HG03196 (cell line): Measurements from ENCODE around the gene CPTP.

Experiments
- ATAC-seq: cut with Tn5 transposase; IDR thresholded peaks from one replicate; pipeline ENCODE4 v1.9.1; 2021; ENCODE audit not compliant: unreplicated experiment

Gene CPTP

DNA sequence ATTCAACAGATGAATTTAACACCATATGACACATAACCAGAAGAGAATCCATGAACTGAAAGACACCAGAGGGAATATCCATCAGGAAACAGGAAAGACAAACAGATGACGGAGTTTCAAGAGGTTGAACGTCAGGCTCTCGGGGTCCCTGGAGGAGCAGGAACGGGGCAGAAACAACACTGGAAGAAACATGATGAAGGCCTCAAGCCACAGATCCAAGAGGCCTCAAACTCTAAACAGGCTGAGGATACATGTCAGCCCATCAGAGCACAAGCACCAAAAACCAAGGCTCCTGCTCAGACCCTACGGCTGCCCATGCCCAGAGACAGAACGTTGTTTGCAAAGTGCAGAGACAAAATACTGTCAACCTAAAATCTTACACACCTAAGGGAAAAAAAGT lies 7.2 kb upstream of the CPTP start:
- ATAC-seq: no peak

DNA sequence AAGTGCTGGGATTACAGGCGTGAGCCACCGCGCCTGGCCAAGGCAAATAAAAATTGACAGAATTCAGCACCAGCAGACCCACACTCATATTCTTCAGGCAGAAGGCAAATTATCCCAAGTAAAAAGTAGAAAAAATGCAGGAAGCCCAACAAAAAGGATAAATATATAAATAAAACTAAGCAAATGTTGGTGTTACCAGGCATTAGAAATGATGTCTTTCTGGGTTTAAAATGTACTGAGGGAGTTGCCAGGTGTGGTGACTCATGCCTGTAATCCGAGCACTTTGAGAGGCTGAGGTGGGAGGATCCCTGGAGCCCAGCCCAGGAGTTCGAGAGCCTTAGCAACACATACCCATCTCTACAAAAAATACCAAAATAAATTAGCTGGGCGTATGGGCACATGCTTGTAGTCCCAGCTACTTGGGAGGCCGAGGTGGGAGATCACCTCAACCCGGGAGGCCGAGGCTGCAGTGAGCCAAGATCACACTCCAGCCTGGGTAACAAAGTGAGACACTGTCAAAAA lies 6.4 kb upstream of the CPTP start:
- no peak for ATAC-seq

DNA sequence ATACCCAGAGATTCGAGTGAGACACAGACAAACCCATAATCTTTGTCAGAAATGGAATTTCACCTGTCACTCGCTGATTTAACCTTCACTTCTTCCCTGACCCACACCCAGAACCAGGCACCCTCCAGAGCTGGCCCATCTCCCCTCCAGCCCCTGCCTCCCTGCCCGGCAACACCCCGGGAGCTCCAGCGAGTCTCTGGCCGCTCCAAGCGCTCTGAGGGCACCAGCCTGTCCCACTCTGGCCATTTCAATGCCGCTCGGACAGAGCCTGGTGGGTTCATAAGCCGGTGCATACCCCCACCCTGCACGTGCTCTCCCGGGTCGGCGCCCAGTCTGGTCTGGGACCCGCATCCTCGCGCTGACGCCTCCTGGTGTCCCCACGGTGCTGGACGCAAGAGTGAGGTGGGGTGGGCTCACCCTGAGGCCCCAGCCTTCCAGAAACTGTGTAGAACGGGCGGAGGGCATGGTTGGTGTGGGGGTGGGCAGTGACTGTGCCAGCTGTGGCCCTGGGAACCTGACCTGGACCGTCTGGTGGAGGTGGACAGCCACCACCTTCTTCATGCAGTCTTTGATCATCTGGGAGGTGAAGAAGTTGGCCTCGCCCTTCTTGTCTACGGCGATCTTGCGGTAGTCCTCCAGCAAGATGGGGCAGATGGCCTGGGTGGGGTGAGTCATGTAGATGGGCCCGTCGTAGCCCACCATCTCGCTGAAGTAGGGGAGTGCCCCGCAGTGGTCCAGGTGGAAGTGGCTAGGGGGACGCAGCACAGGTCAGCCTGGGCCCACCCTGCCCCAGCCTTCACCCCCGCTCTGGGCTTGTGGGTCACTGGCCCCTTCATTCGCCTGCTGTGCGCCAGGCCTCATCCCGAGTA lies 5.6 kb upstream of the CPTP start:
- ATAC-seq: no peak

DNA sequence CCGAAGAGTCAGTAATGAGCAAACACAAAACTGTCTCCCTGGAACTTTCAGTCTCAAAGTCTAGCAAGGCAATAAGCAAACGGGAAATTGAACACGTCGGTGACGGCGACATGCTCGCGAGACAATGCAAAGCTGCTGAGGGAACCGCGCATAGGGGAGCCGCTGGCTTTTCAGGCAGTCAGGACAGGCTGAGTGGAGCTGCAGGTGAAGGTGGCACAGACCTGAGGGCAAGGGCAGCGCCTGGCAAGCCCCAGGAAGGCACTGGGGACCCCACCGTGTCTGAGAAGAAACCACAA lies 5.0 kb upstream of the CPTP start:
- ATAC-seq: no peak

DNA sequence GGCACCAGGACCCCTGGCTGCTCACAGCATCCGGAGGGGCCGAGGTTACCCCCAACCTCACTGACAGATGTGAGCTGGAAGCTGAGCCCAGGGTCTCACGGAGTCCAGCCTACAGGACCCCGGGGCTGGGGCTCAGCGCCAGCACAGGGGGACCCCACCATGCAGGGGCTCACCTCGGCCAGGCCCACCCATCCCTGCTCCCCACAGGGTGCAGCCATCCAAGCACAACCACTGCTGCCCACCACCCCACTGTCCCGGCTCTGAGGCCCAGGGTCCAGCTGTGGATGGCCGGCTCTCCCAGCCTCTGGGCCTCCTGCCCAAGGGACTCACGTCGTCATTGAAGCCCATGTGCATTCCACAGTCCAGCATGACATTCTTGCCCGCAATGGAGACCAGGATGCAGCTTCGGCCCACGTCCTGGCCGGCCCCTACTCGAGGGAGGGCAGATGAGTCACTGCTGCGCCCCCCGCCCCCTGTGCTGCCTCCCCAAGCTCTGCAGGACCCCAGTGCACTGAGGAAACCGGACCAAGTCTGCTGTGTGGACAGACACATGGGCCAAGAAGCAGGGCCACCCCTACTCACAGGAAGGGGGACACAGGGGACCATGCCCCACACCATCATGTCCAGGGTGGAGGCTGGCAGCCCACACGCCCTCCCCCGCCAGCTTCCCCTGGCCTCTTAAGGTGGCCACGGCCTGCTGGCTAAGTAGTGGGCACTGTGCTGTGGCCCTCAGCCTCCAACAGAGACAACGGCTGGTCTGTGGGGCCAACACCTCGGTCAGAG lies 3.7 kb upstream of the CPTP start:
- ATAC-seq: no peak

DNA sequence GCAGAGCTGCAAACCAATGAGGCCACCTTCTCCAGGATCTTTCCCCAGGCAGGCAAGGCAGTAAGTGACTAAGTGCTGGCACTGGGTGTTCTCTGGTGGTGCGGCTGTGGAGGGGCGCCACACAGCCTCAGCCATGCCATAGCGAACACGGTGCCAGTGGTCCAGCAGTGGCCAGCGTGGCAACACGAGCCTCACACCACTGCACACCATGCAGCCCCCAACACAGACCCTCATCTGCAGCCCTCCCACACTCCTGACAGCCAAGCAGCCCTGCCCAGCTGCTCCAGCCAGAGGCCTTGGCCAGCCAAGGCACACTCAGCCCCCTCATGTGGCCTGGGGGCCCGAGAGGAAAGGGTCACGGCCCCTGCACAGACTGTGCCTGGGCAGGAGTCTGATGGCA lies 3.1 kb upstream of the CPTP start:
- ATAC-seq: no peak

DNA sequence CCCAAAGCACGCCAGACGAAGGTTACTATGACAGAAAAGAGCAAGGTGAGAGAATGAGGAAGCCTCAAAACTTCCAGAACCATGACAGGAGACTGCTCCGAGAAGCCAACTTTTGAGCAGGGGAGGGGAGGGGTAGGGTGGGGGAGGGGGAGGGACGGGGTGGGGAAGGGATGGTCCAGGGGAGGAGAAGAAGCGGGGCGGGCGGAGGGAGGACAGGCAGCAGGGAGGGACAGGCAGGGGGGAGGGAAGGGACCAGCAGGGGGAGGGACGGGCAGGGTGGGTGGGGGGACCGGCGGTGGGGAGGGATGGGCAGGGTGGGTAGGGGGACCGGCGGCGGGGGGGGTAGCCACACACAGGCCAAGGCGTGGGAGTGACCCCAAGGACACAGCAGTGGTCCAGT lies 2.2 kb upstream of the CPTP start:
- no peak for ATAC-seq

DNA sequence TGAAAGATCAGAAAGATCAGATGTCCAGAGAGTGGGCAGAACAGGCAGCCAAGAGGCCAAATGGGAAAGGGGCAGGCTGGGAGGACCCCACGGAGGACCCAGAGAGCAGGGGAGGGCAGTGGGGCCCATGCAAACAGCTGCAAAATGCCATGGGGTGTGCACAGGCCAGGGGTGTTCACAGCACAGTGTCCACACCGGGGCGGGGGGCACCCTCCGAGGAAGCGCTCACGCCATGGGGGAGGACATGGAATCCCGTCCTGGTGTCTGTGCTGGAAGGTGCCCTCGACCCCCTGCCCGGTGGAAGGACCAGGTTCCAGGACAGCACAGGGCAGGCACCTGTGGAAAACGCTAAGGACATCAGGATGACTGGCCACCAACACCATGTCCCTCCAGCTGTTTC lies 1.6 kb upstream of the CPTP start:
- ATAC-seq: no peak

DNA sequence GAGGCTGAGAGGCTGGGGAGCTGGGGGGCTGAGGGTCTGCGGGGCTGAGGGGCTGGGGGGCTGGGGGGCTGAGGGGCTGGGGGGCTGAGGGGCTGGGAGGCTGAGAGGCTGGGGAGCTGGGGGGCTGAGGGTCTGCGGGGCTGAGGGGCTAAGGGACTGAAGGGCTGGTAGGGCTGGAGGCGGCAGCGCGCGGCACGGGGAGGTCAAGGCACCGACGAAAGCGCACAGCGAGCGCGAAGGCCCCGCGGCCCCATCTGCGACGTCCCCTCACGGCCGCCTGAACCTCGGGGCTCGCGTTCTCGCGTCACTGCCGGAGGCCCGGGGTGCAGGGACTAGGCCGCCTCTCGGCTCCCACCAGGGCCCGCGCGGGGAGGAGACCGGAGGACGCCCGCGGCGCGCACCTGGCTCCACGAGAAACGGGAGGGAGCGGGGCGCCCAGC lies 498 bp upstream of the CPTP start:
- peak; percentile 21 for ATAC-seq

DNA sequence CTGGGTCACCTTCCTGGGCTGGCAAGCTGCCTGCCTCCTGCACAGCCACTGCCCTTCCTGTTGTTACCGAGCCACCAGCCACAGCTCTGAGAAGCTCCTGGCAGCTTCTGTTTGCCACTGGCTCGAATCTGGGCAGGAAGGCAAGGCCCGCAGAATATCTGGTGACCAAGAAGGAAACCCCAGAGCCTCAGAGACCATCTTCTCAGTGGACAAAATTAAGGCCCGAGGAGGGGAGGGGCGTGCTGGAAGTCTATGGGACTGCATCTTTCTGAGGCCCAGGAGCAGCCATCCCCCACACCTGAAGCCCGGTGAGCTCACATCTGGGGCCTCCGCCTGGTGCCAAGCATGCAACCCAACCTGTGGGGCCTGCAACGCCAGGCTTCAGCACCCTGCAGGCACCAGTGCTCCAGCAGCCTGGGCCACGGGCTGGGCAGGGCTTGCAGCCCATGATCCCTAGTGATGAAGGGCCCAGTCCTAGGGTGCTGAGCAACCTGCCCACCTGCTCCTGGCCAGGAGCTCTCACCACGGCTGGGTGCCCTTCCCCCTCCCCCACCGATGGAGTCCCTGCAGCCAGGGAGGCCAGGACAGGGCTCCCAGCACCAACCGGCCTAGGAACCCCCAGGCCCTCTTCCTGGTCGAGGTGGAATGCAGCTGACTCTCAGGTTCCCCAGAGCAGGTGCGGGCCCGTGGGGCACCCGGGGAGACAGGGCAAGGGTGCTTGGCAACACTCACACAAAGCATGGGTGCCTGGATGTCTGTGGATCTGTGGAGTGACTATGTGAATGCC lies 879 bp downstream of the CPTP start:
- no peak for ATAC-seq

DNA sequence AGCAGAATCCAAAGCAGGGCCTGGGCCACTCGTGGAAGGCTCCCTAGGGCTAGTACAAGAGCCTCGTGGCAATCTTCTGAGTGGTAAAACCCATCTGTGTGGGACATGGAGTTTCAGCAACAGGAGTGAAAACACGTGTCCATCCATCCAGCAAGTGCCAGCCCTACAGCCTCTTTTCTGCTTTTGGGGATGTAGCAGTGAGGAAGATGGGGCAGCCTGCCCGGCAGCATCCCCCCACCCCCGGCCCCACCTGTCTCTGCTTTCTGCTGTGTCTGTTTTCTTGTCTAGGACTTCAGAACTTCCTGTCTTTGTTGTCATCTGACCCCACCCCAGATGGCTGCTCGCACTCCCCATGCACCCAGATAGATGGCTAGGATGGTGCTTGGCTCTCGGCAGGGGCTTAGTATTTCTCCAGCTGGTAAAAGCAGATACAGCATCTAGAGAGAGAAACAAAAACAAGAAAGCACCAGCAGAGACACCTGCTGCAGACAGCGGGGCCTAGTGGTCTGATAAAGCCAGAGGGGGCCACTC lies 1.5 kb downstream of the CPTP start:
- no peak for ATAC-seq

DNA sequence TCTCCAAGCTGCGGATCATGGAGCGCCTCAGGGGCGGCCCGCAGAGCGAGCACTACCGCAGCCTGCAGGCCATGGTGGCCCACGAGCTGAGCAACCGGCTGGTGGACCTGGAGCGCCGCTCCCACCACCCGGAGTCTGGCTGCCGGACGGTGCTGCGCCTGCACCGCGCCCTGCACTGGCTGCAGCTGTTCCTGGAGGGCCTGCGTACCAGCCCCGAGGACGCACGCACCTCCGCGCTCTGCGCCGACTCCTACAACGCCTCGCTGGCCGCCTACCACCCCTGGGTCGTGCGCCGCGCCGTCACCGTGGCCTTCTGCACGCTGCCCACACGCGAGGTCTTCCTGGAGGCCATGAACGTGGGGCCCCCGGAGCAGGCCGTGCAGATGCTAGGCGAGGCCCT lies 2.7 kb downstream of the CPTP start:
- no peak for ATAC-seq

DNA sequence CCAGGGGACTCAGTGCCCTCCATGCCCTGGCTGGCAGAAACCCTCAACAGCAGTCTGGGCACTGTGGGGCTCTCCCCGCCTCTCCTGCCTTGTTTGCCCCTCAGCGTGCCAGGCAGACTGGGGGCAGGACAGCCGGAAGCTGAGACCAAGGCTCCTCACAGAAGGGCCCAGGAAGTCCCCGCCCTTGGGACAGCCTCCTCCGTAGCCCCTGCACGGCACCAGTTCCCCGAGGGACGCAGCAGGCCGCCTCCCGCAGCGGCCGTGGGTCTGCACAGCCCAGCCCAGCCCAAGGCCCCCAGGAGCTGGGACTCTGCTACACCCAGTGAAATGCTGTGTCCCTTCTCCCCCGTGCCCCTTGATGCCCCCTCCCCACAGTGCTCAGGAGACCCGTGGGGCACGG lies 3.7 kb downstream of the CPTP start:
- no peak for ATAC-seq

DNA sequence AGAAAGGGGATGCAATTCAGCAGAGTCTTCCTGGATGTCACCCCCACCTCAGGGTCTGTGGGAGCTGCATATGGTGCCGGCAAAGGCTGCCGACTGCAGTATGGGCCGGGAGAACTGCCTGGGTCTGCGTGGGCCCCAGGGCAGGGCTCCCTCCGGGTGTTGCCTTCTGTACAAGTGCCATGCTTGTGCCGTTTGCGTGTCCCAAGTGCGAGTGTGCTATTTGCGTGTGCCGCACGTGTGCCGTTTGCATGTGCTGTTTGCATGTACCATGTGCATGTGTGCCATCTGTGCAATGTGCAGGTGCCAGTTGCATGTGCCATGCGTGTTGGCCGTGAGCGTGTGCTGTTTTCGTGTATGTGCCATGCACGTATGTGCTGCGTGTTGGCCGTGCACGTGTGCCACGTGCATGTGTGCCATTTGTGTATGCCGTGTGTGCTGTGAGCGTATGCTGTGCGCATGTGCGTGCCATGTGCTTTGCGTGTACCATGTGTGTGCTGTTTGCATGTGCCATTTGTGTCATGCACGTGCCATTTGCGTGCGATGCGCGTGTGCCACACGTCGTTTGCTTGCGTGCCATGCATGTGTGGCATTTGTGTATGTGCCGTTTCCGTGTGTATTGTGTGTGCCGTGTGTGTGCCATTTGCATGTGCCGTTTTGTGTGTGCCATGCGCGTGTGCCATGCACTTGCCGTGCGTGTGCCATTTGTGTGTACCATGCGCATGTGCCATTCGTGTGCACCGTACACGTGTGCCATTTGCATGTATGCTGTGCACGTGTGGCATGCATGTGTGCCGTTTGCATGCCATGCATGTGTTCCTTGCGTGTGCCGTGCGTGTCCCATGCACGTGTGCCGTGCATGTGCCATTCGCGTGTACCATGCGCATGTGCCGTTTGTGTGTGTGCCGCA lies 5.0 kb downstream of the CPTP start:
- ATAC-seq: no peak

DNA sequence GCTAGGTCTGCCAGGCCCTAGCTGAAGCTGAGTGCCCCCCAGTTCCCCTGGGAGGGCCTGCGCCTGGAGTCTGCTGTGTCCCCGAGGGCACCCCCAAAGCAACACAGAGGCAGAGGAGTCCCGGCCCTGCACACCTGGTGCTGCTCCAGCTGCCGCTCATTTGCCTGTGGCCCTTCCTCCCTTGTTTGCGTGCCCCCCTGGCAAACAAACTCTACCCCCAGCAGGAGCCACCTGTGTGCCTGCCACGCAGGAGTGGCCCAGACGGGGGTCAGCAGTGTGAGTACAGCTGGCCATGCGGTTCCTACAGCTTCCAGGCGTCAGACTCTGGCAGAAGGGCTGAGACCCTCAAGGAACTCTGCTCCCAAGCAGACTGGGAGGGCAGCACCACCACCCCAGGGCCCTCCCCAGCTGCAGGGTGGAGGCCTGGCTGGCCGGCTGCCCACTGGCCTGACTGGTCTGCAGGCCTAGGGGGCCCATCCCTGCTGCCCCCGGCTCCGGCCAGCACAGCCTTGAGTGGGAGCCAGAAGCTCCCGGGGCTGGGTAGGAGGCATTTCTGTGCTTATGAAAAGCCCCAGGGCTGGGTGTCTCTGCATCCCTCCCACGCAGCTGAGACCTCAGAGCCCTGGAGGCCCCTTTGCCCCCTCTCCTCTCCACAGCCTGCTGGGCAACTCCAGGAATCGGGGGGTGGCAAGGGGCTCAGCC lies 5.9 kb downstream of the CPTP start:
- ATAC-seq: no peak

DNA sequence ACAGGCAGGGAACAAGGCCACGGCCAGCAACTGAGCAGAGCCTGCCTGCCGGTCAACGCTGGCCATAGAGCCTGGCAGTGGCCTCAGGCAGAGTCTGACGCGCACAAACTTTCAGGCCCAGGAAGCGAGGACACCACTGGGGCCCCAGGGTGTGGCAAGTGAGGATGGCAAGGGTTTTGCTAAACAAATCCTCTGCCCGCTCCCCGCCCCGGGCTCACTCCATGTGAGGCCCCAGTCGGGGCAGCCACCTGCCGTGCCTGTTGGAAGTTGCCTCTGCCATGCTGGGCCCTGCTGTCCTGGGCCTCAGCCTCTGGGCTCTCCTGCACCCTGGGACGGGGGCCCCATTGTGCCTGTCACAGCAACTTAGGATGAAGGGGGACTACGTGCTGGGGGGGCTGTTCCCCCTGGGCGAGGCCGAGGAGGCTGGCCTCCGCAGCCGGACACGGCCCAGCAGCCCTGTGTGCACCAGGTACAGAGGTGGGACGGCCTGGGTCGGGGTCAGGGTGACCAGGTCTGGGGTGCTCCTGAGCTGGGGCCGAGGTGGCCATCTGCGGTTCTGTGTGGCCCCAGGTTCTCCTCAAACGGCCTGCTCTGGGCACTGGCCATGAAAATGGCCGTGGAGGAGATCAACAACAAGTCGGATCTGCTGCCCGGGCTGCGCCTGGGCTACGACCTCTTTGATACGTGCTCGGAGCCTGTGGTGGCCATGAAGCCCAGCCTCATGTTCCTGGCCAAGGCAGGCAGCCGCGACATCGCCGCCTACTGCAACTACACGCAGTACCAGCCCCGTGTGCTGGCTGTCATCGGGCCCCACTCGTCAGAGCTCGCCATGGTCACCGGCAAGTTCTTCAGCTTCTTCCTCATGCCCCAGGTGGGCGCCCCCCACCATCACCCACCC lies 6.7 kb downstream of the CPTP start, which contains the start of gene TAS1R3:
Gene TAS1R3, plus strand, starts transcription at position 213 of the 898 bp plus-strand sequence. Its CDS starts 66 bp downstream, at position 279.
- no peak for ATAC-seq

DNA sequence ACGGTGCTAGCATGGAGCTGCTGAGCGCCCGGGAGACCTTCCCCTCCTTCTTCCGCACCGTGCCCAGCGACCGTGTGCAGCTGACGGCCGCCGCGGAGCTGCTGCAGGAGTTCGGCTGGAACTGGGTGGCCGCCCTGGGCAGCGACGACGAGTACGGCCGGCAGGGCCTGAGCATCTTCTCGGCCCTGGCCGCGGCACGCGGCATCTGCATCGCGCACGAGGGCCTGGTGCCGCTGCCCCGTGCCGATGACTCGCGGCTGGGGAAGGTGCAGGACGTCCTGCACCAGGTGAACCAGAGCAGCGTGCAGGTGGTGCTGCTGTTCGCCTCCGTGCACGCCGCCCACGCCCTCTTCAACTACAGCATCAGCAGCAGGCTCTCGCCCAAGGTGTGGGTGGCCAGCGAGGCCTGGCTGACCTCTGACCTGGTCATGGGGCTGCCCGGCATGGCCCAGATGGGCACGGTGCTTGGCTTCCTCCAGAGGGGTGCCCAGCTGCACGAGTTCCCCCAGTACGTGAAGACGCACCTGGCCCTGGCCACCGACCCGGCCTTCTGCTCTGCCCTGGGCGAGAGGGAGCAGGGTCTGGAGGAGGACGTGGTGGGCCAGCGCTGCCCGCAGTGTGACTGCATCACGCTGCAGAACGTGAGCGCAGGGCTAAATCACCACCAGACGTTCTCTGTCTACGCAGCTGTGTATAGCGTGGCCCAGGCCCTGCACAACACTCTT lies 7.6 kb downstream of the CPTP start:
- no peak for ATAC-seq
